K562 (cell line): ENCODE measurements around the gene ZBTB24. TPM values are rescaled to one million over a fixed set of nuclear protein-coding genes. Genes with fewer than 3 reads are reported as not detected.

Source experiments
- CBX8 ChIP-seq: fragments of 200-600 bp; sonication (generic); IDR thresholded peaks from 2 replicates; pipeline ENCODE4 v1.6.1; 2012; ENCODE audit warnings: borderline replicate concordance, mixed run types, low read depth, mild to moderate bottlenecking, moderate library complexity, mixed read lengths, low read length, control low read depth, inconsistent platforms; ENCODE audit not compliant: poor library complexity, severe bottlenecking; ENCODE audit errors: extremely low read depth
- CREBBP ChIP-seq: IDR thresholded peaks from one replicate; pipeline ENCODE4 v1.6.1; 2012; ENCODE audit warnings: low read depth, mild to moderate bottlenecking, control low read depth, inconsistent platforms, low read length
- EP400 ChIP-seq: fragments of 450-650 bp; IDR thresholded peaks from 2 replicates; pipeline ENCODE4 v1.6.1; 2017; ENCODE audit warnings: antibody characterized with exemption, mild to moderate bottlenecking, moderate library complexity
- KAT2B ChIP-seq: IDR thresholded peaks from one replicate; pipeline ENCODE4 v1.6.1; 2012; ENCODE audit warnings: low read depth, mild to moderate bottlenecking, control low read depth, inconsistent platforms, low read length, moderate library complexity
- NR1H2 ChIP-seq: sonication (generic); formaldehyde crosslinking; IDR thresholded peaks from 2 replicates; pipeline ENCODE4 v1.4.0; 2020; ENCODE audit warnings: mild to moderate bottlenecking, missing genetic modification reagents
- ZNF212 ChIP-seq: fragments of 450-650 bp; formaldehyde crosslinking; IDR thresholded peaks from 2 replicates; pipeline ENCODE4 v1.4.0; 2020; ENCODE audit warnings: mild to moderate bottlenecking
- polyA plus RNA-seq, 8 experiments: library from polyadenylated mRNA; depleted of rRNA in 4 of 8; stranded (reverse) in 5 of 8; unstranded in 3 of 8; fragments of >200 nt; fragmentation: Nextera tagmentation in 2 of 8; fragmentation: Illumina TruSeq in 1 of 8; extraction: Ambion mirVana in 2 of 8; extraction: Trizol in 1 of 8; gene quantifications; 2 replicates each; pipeline versions ENCODE4 v1.2.1 to v1.2.3, GENCODE V29; 2011 to 2014; ENCODE audit warnings: inconsistent platforms in 1 of 8, missing spikeins in 1 of 8
- total RNA-seq, 7 experiments: library from RNA; depleted of rRNA in 6 of 7; stranded (reverse); fragments of >200 nt in 6 of 7; fragmentation: Illumina TruSeq in 2 of 7; extraction: Trizol in 2 of 7; gene quantifications; 2 replicates each; pipeline versions ENCODE4 v1.2.1 to v1.2.3, GENCODE V29; 2011 to 2021; ENCODE audit warnings: low replicate concordance in 1 of 7
- TF ChIP-seq, protein P1 (sequence below), 2 experiments: fragments of 150-350 bp in 1 of 2; IDR thresholded peaks; 2 replicates each; pipeline ENCODE4 v1.6.1; 2012 to 2016; ENCODE audit warnings: low read depth in 2 of 2, low read length in 2 of 2, mild to moderate bottlenecking in 1 of 2, moderate library complexity in 1 of 2
- TF ChIP-seq, protein P2 (sequence below): IDR thresholded peaks from 2 replicates; pipeline ENCODE4 v1.6.1; 2011; ENCODE audit not compliant: insufficient read length; ENCODE audit errors: extremely low read depth
- TF ChIP-seq, protein P3 (sequence below): fragments of 250-450 bp; sonication (Bioruptor Pico); IDR thresholded peaks from 2 replicates; pipeline ENCODE4 v1.4.0; 2020; ENCODE audit warnings: borderline replicate concordance
- TF ChIP-seq, protein P4 (sequence below): fragments of 450-650 bp; formaldehyde crosslinking; IDR thresholded peaks from 2 replicates; pipeline ENCODE4 v1.4.0; 2020; ENCODE audit warnings: mild to moderate bottlenecking
- TF ChIP-seq, protein P5 (sequence below): fragments of 450-650 bp; IDR thresholded peaks from 2 replicates; pipeline ENCODE4 v1.7.0; 2016; ENCODE audit warnings: borderline replicate concordance
- TF ChIP-seq, protein P6 (sequence below), 2 experiments: IDR thresholded peaks; 2 replicates each; pipeline ENCODE4 v1.6.1; 2012; ENCODE audit warnings: improper control_type of control experiment in 2 of 2, low read depth in 2 of 2, low read length in 2 of 2, borderline replicate concordance in 1 of 2

The ZBTB24 gene
- total and polyA plus RNA-seq, 9 of the 15 experiments (the other 6 are each of a cell fraction or from before 2014, with no cell fraction given), result 2.0 to 16.7 (median 8.3) TPM

DNA sequence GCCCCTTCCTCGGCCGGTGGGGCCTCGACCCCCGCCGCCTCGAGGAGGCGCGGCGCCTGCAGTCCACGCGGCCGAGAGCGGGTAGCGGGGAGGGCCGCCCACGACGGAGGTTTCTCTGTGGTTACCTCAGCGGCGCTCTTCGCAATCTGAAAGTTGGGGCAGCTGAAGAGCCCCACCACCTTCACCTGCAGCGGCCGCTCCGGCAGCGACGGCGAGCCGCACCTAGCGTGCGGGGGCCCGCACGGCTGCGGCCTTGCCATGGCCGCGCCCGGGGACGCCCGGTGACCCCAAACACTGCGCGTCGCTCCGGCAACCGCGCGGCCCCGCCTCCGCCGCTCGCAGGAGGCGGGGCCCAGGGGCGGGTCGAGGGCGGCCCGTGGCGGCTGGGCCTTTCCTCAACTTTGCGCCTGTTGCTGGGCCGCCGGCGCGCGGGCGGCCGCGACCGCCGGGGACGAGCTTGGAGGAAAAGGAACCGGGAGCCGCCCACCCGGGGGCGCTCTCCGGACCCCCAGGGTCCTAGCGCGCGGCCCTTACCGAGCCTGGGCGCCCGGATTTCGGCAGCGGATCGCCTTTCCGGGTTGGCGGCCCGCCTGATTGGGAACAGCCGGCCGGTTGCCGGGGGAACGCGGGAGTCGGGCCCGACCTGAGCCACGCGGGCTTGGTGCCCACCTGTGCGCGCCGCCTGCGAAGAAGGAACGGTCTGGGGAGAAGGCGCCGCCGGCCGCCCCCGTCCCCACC lies 42.5 kb downstream of the ZBTB24 start, which contains the start of the genes PPIL6 and SMPD2 (continued):
- TF ChIP-seq, protein P1, sequence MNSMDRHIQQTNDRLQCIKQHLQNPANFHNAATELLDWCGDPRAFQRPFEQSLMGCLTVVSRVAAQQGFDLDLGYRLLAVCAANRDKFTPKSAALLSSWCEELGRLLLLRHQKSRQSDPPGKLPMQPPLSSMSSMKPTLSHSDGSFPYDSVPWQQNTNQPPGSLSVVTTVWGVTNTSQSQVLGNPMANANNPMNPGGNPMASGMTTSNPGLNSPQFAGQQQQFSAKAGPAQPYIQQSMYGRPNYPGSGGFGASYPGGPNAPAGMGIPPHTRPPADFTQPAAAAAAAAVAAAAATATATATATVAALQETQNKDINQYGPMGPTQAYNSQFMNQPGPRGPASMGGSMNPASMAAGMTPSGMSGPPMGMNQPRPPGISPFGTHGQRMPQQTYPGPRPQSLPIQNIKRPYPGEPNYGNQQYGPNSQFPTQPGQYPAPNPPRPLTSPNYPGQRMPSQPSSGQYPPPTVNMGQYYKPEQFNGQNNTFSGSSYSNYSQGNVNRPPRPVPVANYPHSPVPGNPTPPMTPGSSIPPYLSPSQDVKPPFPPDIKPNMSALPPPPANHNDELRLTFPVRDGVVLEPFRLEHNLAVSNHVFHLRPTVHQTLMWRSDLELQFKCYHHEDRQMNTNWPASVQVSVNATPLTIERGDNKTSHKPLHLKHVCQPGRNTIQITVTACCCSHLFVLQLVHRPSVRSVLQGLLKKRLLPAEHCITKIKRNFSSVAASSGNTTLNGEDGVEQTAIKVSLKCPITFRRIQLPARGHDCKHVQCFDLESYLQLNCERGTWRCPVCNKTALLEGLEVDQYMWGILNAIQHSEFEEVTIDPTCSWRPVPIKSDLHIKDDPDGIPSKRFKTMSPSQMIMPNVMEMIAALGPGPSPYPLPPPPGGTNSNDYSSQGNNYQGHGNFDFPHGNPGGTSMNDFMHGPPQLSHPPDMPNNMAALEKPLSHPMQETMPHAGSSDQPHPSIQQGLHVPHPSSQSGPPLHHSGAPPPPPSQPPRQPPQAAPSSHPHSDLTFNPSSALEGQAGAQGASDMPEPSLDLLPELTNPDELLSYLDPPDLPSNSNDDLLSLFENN (IDR thresholded peaks at IDR 0.05; ENCODE audit: low read depth in 2 of 2, low read length in 2 of 2), result no peak
- TF ChIP-seq, protein P2, sequence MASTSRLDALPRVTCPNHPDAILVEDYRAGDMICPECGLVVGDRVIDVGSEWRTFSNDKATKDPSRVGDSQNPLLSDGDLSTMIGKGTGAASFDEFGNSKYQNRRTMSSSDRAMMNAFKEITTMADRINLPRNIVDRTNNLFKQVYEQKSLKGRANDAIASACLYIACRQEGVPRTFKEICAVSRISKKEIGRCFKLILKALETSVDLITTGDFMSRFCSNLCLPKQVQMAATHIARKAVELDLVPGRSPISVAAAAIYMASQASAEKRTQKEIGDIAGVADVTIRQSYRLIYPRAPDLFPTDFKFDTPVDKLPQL, result no peak
- TF ChIP-seq NR1H2 (peak; percentile 70; the same call in 1 of the 2 replicates), CREBBP (no peak), KAT2B (no peak), ZNF212 (CRISPR knock-in tag) (no peak), EP400 (peak; percentile 70; the same call in 1 of the 2 replicates), CBX8 (no peak)
- TF ChIP-seq, protein P3, sequence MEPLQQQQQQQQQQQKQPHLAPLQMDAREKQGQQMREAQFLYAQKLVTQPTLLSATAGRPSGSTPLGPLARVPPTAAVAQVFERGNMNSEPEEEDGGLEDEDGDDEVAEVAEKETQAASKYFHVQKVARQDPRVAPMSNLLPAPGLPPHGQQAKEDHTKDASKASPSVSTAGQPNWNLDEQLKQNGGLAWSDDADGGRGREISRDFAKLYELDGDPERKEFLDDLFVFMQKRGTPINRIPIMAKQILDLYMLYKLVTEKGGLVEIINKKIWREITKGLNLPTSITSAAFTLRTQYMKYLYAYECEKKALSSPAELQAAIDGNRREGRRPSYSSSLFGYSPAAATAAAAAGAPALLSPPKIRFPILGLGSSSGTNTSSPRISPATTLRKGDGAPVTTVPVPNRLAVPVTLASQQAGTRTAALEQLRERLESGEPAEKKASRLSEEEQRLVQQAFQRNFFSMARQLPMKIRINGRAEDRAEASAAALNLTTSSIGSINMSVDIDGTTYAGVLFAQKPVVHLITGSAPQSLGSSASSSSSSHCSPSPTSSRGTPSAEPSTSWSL, result no peak
- TF ChIP-seq, protein P4, sequence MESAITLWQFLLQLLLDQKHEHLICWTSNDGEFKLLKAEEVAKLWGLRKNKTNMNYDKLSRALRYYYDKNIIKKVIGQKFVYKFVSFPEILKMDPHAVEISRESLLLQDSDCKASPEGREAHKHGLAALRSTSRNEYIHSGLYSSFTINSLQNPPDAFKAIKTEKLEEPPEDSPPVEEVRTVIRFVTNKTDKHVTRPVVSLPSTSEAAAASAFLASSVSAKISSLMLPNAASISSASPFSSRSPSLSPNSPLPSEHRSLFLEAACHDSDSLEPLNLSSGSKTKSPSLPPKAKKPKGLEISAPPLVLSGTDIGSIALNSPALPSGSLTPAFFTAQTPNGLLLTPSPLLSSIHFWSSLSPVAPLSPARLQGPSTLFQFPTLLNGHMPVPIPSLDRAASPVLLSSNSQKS (CRISPR knock-in tag), result no peak
- TF ChIP-seq, protein P5, sequence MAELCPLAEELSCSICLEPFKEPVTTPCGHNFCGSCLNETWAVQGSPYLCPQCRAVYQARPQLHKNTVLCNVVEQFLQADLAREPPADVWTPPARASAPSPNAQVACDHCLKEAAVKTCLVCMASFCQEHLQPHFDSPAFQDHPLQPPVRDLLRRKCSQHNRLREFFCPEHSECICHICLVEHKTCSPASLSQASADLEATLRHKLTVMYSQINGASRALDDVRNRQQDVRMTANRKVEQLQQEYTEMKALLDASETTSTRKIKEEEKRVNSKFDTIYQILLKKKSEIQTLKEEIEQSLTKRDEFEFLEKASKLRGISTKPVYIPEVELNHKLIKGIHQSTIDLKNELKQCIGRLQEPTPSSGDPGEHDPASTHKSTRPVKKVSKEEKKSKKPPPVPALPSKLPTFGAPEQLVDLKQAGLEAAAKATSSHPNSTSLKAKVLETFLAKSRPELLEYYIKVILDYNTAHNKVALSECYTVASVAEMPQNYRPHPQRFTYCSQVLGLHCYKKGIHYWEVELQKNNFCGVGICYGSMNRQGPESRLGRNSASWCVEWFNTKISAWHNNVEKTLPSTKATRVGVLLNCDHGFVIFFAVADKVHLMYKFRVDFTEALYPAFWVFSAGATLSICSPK, result no peak
- TF ChIP-seq, protein P6, sequence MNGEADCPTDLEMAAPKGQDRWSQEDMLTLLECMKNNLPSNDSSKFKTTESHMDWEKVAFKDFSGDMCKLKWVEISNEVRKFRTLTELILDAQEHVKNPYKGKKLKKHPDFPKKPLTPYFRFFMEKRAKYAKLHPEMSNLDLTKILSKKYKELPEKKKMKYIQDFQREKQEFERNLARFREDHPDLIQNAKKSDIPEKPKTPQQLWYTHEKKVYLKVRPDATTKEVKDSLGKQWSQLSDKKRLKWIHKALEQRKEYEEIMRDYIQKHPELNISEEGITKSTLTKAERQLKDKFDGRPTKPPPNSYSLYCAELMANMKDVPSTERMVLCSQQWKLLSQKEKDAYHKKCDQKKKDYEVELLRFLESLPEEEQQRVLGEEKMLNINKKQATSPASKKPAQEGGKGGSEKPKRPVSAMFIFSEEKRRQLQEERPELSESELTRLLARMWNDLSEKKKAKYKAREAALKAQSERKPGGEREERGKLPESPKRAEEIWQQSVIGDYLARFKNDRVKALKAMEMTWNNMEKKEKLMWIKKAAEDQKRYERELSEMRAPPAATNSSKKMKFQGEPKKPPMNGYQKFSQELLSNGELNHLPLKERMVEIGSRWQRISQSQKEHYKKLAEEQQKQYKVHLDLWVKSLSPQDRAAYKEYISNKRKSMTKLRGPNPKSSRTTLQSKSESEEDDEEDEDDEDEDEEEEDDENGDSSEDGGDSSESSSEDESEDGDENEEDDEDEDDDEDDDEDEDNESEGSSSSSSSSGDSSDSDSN (IDR thresholded peaks at IDR 0.05; ENCODE audit: borderline replicate concordance in 1 of 2, low read depth in 2 of 2, low read length in 2 of 2), result peak in 1 of 2 experiments; percentile 13; a peak in 2 of 4 replicates
